GM19193 (cell line): Measurements from ENCODE around the gene RALBP1.

ENCODE experiments used
- POLR2A ChIP-seq: IDR thresholded peaks from 4 replicates; pipeline ENCODE4 v1.6.1; 2011; ENCODE audit not compliant: insufficient read depth, insufficient read length; ENCODE audit errors: extremely low read depth

RALBP1 gene

DNA sequence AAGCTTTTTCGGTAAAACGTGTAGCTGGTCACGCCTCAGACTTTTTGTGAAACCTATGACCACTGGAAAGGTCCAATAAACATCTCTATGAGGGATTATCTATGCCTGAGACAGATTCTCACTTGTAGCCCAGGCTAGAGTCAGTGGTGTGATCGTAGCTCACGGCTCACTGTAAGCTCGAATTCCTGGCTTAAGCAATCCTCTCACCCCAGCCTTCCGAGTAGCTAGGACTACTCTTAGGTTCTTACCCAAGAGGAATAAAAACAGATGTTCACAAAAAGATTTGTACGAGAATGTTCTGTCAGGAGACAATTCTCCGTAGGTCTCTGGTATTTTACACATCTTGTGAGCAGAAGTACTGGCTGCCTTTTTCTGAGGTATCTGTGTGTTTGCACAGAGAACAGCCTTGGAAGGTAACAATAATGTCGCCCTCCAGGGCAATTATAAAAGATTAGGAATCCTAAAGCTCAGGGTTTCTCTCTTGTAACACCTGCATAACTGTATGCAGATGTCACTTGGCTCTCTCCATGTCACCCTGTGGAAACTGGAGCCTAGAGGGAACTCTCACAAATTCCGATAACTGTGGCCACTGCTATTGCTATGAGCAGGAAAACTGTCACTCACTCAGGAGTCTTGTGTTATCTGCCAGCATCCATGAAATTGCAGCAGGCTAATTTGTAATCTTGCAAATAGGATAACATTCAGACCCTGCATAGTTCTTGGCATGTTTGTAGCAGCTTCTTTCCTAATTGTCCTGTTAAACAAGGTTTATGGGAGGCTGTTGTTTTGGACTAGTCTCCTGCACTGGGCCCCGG, 25.5 kb upstream of the RALBP1 start:
- no peak for TF ChIP-seq POLR2A

DNA sequence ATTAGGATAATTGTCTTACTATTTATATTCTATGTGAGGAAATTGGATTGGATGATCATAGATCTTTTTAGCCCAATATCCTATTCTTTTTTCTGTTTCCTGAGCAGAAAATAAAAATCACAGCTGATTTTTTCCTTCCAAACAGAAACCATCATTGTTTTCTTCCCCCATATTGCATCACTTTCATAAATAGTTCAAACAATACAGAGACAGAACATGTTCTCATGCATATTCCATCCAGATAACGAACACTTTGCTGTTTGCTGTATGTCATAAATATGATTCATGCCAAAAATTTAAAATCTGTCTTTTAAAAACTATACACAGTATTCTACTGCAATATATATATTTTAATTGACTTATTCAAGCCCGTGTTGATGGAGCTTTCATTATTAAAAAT, 22.0 kb upstream of the RALBP1 start:
- TF ChIP-seq POLR2A, result no peak

DNA sequence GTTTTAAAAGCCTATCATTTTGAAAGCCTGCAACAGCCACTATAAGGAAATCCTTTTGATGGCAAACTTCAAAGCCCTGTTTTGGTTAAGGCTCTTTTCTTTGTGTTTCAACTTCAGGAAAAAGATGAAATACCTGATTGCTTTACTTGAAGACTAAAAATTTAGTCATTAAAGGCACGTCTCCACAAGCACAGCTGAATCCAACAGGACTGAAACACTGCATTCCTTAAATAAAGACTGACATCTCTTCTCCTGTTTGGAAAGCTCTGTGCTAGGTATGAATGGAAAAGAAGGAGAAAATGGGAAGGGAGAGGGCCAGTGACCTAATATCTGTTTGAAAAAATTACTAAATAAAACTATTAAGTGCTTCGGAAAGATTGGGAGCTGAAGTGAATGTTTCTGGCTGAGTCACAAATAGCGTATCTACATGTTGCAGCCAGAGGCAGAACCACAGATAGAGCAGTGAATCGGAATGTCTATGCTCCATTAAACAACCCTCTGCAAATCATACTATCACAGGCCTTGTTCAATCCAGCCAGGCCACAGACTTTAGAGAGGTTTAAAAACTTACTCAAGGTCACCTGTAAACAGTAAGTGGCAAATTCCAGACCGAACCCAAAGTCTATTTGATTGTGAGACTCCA, 21.1 kb upstream of the RALBP1 start:
- no peak for TF ChIP-seq POLR2A

DNA sequence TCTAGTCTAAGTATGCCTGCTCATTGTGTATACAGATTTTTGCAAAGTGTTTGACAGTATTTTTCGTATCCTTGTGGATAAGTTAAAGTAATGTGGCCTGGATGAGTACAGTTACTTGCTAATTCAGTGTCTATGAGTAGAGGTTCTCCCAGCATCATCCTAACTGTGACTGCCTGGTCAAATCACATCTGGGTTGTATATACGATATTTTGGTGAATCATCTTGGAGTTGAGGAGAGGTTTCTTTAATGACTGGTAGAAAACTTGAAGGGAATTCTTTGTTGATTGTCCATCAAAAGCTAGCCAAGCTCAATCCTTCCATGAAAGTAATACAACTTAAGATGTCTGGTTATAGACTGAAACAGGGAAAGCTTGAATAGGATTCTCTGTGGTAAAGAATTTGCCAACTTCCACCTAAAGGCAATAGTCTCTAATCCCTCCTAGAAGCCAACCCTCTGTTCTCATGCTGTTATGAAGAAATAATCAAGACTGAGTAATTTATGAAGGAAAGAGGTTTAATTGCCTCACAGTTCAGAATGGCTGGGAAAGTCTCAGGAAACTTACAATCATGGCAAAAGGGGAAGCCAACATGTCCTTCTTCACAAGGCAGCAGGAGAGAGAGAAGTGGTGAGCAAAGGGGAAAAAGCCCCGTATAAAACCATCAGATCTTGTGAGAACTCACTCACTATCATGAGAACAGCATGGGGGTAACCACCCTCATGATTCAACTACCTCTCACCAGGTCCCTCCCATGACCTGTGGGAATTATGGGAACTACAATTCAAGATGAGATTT, 19.4 kb upstream of the RALBP1 start:
- no peak for TF ChIP-seq POLR2A

DNA sequence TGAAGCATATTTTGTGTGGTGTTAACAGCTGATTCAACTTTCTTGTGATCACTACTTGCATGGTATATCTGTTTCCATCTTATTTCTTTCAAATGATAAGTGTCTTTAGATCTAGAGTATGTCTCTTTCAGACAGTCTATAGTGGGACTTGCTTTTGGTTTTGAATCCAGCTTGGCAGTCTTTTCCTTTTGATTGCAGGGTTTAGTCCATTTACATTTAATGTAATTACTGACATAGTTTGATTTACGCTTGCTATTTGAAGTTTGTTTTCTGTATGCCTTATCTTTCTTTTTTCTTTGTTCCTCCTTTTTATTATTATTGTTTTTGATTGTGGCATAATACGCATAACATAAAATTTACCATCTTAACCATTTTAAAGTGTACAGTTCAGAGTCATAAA, 9.2 kb upstream of the RALBP1 start:
- TF ChIP-seq POLR2A, result no peak

DNA sequence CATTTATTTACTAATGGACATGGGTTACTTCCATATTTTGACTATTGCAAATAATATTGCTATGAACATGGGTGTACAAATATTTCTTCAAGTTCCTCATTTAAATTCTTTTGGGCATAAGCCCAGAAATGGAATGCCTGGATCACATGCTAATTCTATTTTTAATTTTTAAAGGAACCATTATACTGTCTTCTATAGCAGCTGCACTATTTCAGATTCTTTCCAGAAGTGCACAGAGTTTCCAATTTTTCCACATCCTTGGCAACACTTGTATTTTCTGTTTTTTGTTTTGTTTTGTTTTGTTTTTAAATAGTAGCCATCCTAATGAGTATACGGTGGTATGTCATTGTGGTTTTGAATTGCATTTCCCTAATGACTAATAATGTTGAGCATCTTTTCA, 8.5 kb upstream of the RALBP1 start:
- TF ChIP-seq POLR2A, result no peak

DNA sequence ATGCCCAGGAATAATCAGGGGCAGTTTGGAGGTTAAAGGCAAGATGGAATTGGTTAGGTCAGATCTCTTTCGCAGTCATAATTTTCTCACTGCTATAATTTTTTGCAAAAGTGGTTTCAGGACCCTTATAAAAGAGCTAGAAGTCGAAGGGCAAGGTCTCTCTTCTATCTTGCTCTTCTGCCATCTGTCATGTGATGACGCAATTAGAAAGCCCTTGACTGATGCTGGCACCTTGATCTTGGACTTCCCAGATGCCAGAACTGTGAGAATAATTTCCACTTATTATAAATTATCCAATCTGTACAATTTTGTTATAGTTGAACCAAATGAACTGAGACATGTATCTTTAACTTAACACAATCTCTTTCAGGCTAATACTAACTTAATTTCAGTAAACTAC, 6.3 kb upstream of the RALBP1 start:
- no peak for TF ChIP-seq POLR2A

DNA sequence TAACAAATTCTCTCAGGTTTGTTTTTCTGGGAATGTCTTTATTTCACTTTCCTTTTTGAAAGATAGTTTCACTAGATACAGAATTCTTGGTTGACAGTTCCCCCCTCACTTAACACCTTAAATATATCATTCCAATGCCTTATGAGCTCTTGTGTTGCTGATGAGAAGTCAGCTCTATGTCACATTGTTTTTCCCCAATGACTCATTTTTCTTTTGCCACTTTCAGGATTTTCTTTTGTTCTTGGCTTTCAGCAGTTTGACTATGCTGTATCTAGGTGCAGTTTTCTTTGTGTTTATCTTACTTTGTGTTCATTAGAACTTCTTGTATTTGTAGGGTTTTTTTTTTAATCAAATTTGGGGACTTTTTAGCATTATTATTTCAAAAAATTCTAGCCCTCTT, 5.6 kb upstream of the RALBP1 start:
- no peak for TF ChIP-seq POLR2A

DNA sequence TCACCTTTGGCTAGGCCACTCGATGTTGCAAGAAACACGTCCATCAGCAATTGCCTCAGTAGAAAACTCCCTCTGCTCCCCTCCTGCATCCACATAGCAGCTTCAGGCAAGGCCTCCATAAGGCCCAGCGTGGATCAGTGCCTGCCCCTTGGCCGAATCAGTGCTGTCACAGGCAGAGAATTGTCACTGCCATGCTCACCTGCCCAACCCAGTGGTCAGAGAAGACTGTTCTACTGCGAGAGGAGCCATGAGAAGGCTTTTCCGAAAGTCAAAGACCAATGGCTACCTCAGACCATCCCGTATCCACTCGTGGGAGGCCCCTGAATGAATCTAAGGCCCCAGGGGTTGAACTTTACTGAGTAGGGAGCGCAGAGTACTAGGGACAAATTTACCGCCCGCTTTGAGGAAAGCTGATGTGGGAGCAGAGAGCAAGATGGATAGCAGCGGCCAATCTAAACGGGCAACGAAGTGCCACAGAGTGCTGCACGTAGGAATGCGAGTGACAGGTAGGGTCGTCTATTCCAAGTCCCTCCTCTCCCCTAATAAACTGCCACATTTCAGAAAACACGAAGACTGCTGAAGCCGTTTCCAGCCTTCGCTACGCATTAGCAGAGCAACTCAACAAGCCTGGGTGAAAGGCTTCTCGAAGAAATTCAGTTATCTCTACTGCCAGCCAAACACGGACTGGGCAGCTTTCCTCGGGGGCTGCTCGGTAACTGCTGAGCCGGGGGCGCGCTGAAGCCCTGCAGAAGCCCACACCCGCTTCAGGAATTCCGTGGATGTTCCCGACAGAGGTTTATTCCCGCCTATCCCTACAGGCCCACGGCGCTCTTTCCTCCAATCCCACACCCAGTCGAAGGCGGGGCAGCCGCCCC, 968 bp upstream of the RALBP1 start:
- TF ChIP-seq POLR2A, result no peak

DNA sequence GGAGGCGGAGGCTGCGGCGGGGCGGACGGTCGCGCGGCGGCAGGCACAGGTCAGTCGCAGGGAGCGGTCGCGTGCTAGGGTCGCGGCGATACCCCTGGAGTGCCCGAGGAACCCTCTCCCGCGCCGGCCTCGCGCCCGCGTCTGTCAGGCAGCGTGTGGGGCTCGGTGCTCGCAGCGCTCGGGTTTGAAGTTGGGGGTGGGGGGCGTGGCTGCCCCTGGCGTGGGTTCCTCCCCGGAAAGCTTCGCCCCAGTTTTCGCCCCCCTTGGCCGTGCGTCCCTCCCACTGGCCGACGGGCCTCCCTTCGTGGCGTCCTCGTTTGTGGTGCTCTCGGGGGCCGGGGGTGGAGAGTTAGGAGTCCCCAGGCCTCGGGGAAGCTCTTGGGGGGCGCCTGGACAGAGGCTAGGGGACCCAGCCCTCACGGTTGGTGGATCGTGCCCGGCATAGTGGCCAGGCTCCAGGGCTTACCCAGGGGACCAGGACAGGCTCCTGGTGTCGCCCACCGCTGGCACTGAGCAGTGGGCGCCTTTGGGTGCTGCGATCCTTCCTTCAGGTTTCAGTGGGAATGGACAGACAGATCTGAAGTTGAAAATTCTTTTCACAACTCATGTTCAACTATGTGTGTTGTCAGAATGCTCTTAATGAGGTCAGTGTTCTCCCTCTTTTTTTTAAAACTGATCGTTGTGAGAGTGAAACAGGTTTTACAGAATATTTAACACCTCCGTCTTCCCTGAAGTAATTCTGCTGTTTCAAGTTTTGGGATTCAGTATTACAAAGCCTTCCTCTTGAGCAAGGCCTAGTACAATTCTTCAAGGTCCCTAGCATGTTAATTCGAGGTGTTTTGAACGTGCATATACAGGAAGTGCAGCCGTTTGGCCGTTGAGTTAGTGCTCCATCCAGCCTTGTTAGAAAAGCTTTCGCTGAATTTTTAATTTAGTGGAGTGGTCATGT, 604 bp downstream of the RALBP1 start:
- TF ChIP-seq POLR2A, result peak; percentile 12

DNA sequence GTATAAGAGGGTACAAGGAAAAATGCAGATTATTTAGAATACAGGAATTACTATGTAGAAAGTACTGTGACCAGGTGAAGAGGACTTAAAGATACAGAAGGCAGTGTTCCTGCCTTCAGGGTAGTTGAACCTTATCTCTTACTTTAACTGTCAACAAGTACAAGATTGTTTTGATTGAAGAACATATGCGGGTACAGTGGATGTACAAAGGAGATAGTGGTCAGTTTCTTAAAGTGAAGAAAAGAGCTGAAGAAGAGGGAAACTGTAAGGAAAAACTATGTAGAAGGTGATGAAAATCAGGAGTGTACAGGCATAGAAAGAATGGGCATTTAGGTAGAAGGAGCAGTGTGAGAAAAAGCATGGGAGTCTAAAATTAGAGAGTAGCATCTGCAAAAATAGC, 2.2 kb downstream of the RALBP1 start:
- TF ChIP-seq POLR2A, result no peak

DNA sequence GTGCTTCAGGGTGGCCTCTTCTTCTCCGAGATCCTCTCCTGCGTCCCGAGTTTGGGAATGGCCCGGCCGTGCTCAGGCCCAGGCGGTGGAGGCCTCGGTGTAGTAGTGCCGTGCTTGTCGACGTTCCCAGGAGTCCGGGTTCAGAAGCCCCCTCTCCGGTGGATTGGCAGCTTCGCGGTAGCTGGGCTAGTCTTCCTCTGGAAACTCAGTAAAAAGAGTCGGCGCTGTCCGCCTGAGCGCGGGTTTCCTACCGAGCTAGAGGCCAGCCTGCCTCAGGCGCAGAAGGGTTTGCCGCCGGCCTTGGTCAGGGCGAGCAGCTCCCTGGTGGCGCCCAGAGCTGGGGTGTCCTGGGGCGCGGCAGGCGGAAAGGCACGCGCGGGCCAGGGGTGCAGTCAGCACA, 3.2 kb downstream of the RALBP1 start:
- no peak for TF ChIP-seq POLR2A

DNA sequence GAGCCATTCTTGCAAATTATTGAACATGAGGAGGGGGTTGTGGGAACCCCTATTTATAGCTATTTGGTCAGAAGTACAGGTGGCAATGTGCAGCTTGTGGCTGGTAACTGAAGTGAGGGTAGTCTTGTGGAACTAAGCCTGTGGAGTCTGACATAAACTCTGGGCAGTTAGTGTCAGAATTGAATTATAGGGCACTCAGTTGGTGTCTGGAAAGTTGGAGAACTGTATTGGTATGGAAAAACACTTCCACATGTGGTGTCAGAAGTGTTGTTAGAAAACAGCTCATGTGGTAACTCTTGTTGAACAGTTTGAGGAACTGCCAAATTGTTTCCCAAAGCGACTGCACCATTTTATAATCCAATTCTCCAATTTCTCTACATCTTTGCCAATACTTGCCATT, 7.5 kb downstream of the RALBP1 start:
- TF ChIP-seq POLR2A, result no peak

DNA sequence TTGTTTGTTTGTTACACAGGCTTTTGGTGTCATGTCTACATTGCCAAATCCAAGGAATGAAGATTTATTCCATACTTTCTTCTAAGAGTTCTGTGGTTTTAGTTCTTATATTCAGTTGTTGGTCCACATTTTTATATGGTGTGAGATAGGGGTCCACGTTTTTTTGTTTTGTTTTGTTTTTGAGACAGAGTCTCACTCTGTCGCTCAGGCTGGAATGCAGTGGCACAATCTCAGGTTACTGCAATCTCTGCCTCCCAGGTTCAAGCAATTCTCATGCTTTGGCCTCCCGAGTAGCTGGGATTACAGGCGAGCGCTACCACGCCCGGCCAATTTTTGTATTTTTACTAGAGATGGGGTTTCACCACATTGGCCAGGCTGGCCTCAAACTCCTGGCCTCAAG, 8.2 kb downstream of the RALBP1 start:
- TF ChIP-seq POLR2A, result no peak
